GM18873 (cell line): Measurements from ENCODE around the gene ACADL.
"Not testable (repeated sequence)": the region's sequence is repeated elsewhere in the genome, so short reads cannot be mapped to it uniquely, and the experiment has no call there.

Experiments used
- ATAC-seq: cut with Tn5 transposase; IDR thresholded peaks from one replicate; pipeline ENCODE4 v1.9.1; 2021; ENCODE audit warnings: mild to moderate bottlenecking, moderate library complexity, moderate number of reproducible peaks; ENCODE audit not compliant: unreplicated experiment, low FRiP score

Gene ACADL

GRCh38 chr2:210203558-210203957 lies 21.7 kb downstream of the ACADL start:
- ATAC-seq: no peak

- ATAC-seq: no peak
Observed at GRCh38 chr2:210203147-210203546, 22.1 kb downstream of the ACADL start.

GRCh38 chr2:210199854-210200253 lies 25.4 kb downstream of the ACADL start:
- no peak for ATAC-seq

- ATAC-seq: no peak
Observed at GRCh38 chr2:210199186-210199765, 26.0 kb downstream of the ACADL start.

- no peak for ATAC-seq
Observed at GRCh38 chr2:210198326-210198725, 26.9 kb downstream of the ACADL start.

- no peak for ATAC-seq
Observed at GRCh38 chr2:210197720-210198119, 27.5 kb downstream of the ACADL start.

- no peak for ATAC-seq
Observed at GRCh38 chr2:210195101-210195852, 30.0 kb downstream of the ACADL start.

GRCh38 chr2:210190345-210190744 lies 34.9 kb downstream of the ACADL start:
- no peak for ATAC-seq

- ATAC-seq: no peak
Observed at GRCh38 chr2:210189452-210190138, 35.7 kb downstream of the ACADL start.

GRCh38 chr2:210188755-210189154 lies 36.5 kb downstream of the ACADL start:
- ATAC-seq: no peak

GRCh38 chr2:210188190-210188589 lies 37.1 kb downstream of the ACADL start:
- ATAC-seq: no peak

GRCh38 chr2:210183936-210184335 lies 41.3 kb downstream of the ACADL start:
- not testable (repeated sequence) for ATAC-seq

- not testable (repeated sequence) for ATAC-seq
Observed at GRCh38 chr2:210181606-210182088, 43.6 kb downstream of the ACADL start.

GRCh38 chr2:210181033-210181605 lies 44.1 kb downstream of the ACADL start:
- ATAC-seq: not testable (repeated sequence)

GRCh38 chr2:210180477-210180876 lies 44.8 kb downstream of the ACADL start:
- no peak for ATAC-seq

GRCh38 chr2:210179351-210179990 lies 45.8 kb downstream of the ACADL start:
- ATAC-seq: no peak

GRCh38 chr2:210177769-210178168 lies 47.5 kb downstream of the ACADL start:
- ATAC-seq: no peak

GRCh38 chr2:210177115-210177514 lies 48.1 kb downstream of the ACADL start:
- not testable (repeated sequence) for ATAC-seq

- no peak for ATAC-seq
Observed at GRCh38 chr2:210174086-210174485, 51.2 kb downstream of the ACADL start.

- no peak for ATAC-seq
Observed at GRCh38 chr2:210172219-210172575, 53.0 kb downstream of the ACADL start.
